Measurements from ENCODE around the gene TANC1.

The TANC1 gene

GRCh38 chr2:159214325-159214865 lies 246.0 kb downstream of the TANC1 start:
- no peak for TF ChIP-seq FOXP2 (optimal IDR thresholded peaks at IDR 0.05; ENCODE audit: borderline replicate concordance, extremely low read depth, extremely low read length, insufficient read depth)
- TF ChIP-seq SIN3A (IDR thresholded peaks at IDR 0.05; ENCODE audit: borderline replicate concordance, insufficient read depth, low read length): no peak
- TF ChIP-seq, protein P1, sequence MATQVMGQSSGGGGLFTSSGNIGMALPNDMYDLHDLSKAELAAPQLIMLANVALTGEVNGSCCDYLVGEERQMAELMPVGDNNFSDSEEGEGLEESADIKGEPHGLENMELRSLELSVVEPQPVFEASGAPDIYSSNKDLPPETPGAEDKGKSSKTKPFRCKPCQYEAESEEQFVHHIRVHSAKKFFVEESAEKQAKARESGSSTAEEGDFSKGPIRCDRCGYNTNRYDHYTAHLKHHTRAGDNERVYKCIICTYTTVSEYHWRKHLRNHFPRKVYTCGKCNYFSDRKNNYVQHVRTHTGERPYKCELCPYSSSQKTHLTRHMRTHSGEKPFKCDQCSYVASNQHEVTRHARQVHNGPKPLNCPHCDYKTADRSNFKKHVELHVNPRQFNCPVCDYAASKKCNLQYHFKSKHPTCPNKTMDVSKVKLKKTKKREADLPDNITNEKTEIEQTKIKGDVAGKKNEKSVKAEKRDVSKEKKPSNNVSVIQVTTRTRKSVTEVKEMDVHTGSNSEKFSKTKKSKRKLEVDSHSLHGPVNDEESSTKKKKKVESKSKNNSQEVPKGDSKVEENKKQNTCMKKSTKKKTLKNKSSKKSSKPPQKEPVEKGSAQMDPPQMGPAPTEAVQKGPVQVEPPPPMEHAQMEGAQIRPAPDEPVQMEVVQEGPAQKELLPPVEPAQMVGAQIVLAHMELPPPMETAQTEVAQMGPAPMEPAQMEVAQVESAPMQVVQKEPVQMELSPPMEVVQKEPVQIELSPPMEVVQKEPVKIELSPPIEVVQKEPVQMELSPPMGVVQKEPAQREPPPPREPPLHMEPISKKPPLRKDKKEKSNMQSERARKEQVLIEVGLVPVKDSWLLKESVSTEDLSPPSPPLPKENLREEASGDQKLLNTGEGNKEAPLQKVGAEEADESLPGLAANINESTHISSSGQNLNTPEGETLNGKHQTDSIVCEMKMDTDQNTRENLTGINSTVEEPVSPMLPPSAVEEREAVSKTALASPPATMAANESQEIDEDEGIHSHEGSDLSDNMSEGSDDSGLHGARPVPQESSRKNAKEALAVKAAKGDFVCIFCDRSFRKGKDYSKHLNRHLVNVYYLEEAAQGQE (IDR thresholded peaks at IDR 0.05; ENCODE audit: insufficient read depth in 1 of 2, low read depth in 2 of 2, low read length in 2 of 2): no peak
- no peak for TF ChIP-seq TAF1 (IDR thresholded peaks at IDR 0.05; ENCODE audit: borderline replicate concordance, insufficient read depth, low read length)
- TF ChIP-seq POLR2AphosphoS5 (IDR thresholded peaks at IDR 0.05; ENCODE audit: low read depth, low read length): no peak

DNA sequence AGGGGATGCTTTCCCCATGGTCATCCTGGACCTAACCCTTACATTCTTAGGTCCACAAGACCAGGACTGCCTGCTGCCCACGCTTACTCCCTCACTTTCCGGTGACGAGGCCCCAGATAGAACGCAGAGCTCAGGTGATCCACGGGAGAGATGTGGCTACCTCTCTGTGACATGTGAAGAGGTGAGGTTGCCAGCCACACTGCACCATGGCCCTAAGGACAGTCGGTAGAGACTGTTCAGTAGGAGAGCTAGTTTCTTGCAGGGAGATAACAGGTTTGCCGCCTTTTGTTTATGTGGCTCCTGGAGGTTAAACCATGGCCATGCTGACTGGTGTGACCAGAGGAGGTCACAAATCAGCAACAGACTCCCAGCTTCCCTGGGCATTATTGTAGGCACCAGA lies 246.7 kb downstream of the TANC1 start:
- TF ChIP-seq POLR2AphosphoS5 (IDR thresholded peaks at IDR 0.05; ENCODE audit: low read depth, low read length) (no peak), SIN3A (IDR thresholded peaks at IDR 0.05; ENCODE audit: borderline replicate concordance, insufficient read depth, low read length) (no peak), FOXP2 (optimal IDR thresholded peaks at IDR 0.05; ENCODE audit: borderline replicate concordance, extremely low read depth, extremely low read length, insufficient read depth) (no peak), TAF1 (IDR thresholded peaks at IDR 0.05; ENCODE audit: borderline replicate concordance, insufficient read depth, low read length) (no peak)
- TF ChIP-seq, protein P1 (IDR thresholded peaks at IDR 0.05; ENCODE audit: insufficient read depth in 1 of 2, low read depth in 2 of 2, low read length in 2 of 2): no peak

- TF ChIP-seq POLR2AphosphoS5 (IDR thresholded peaks at IDR 0.05; ENCODE audit: low read depth, low read length): no peak
- TF ChIP-seq FOXP2 (optimal IDR thresholded peaks at IDR 0.05; ENCODE audit: borderline replicate concordance, extremely low read depth, extremely low read length, insufficient read depth): no peak
- TF ChIP-seq SIN3A (IDR thresholded peaks at IDR 0.05; ENCODE audit: borderline replicate concordance, insufficient read depth, low read length): no peak
- TF ChIP-seq, protein P1 (IDR thresholded peaks at IDR 0.05; ENCODE audit: insufficient read depth in 1 of 2, low read depth in 2 of 2, low read length in 2 of 2): no peak
- TF ChIP-seq TAF1 (IDR thresholded peaks at IDR 0.05; ENCODE audit: borderline replicate concordance, insufficient read depth, low read length): no peak
Measured at GRCh38 chr2:159217676-159218075, 249.2 kb downstream of the TANC1 start.

GRCh38 chr2:159218389-159218788 lies 249.9 kb downstream of the TANC1 start:
- TF ChIP-seq TAF1 (IDR thresholded peaks at IDR 0.05; ENCODE audit: borderline replicate concordance, insufficient read depth, low read length) (no peak), FOXP2 (optimal IDR thresholded peaks at IDR 0.05; ENCODE audit: borderline replicate concordance, extremely low read depth, extremely low read length, insufficient read depth) (no peak), POLR2AphosphoS5 (IDR thresholded peaks at IDR 0.05; ENCODE audit: low read depth, low read length) (no peak), SIN3A (IDR thresholded peaks at IDR 0.05; ENCODE audit: borderline replicate concordance, insufficient read depth, low read length) (no peak)
- TF ChIP-seq, protein P1 (IDR thresholded peaks at IDR 0.05; ENCODE audit: insufficient read depth in 1 of 2, low read depth in 2 of 2, low read length in 2 of 2): no peak

Measured in PFSK-1 (cell line).